ENCODE data around the gene NLRP12. TPM values are rescaled to one million over a fixed set of nuclear protein-coding genes. Genes with fewer than 3 reads are reported as not detected.
"Not testable (repeated sequence)": the region's sequence is repeated elsewhere in the genome, so short reads cannot be mapped to it uniquely, and the experiment has no call there.

The NLRP12 gene
- total and polyA plus RNA-seq, 9 donors: 0.05 to 0.95 (median 0.15) TPM

DNA sequence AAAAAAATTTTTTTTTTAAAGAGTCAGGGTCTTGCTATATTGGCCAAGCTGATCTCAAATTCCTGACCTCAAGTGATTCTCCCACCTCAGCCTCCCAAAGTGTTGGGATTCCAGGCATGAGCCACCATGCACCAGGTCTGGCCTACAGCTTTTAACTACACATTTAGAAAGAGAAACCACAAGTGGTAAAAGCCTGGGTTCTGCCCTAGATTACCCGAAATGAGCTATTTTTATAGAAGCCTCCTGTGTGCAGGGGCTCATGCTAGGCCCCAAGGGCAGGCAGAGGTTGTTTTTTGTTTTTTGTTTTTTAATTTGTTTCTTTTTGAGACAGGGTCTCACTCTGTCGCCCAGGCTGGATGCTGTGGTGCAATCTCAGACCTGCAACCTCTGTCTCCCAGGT, 29.6 kb upstream of the NLRP12 start:
- Histone ChIP-seq H3K36me3 (no peaks in the 10 kb centered on the region), H3K27me3 (no peaks in the 10 kb centered on the region), H3K27ac (no peak overlapping the region), H3K4me3 (no peak overlapping the region), H3K4me1 (ENCODE audit: insufficient read depth) (no peaks in the 10 kb centered on the region), H3K9me3 (no peaks in the 10 kb centered on the region)
- TF ChIP-seq, protein P1, sequence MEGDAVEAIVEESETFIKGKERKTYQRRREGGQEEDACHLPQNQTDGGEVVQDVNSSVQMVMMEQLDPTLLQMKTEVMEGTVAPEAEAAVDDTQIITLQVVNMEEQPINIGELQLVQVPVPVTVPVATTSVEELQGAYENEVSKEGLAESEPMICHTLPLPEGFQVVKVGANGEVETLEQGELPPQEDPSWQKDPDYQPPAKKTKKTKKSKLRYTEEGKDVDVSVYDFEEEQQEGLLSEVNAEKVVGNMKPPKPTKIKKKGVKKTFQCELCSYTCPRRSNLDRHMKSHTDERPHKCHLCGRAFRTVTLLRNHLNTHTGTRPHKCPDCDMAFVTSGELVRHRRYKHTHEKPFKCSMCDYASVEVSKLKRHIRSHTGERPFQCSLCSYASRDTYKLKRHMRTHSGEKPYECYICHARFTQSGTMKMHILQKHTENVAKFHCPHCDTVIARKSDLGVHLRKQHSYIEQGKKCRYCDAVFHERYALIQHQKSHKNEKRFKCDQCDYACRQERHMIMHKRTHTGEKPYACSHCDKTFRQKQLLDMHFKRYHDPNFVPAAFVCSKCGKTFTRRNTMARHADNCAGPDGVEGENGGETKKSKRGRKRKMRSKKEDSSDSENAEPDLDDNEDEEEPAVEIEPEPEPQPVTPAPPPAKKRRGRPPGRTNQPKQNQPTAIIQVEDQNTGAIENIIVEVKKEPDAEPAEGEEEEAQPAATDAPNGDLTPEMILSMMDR (IDR thresholded peaks at IDR 0.05): no peak
- TF ChIP-seq POLR2A (IDR thresholded peaks at IDR 0.05) (no peak), EP300 (IDR thresholded peaks at IDR 0.05) (no peak)
- WGBS, 3 donors: 77 to 93% (median 79%) methylated on average over 2 of the region's 2 CpGs
- DNase-seq: no peak
- intact Hi-C loops (cut with DNase I): loop anchor here in 1 of 4 donors (5.0 kb wide), 1 partner anchor 174 kb away; no protein-coding TSS in a partner anchor

DNA sequence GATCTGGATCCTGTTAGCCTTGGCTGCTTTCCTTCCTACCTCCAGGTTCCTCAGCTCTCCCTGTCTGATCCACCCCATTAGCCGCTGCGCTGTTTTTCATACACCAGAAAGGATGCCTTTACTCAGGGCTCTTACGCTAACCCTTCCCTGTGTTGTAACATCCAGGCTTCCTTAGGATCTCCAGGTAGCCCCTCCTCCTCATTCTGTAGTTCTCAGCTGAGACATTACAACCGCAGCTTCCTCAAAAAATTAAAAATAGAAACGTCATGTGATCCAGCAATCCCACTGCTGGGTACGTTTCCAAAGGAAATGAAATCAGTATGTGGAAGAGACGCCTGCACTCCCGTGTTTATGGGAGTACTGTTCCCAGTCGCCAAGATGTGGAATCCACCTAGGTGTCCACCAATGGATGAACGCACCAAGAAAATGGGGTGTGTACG, 25.1 kb upstream of the NLRP12 start:
- DNase-seq: no peak
- no peaks in the 10 kb centered on the region for H3K36me3 ChIP-seq
- TF ChIP-seq POLR2A (IDR thresholded peaks at IDR 0.05): no peak
- TF ChIP-seq, protein P1 (IDR thresholded peaks at IDR 0.05): no peak
- TF ChIP-seq EP300 (IDR thresholded peaks at IDR 0.05): no peak
- no peak overlapping the region for H3K27ac ChIP-seq
- H3K9me3 ChIP-seq: no peaks in the 10 kb centered on the region
- no peaks in the 10 kb centered on the region for H3K4me1 ChIP-seq (ENCODE audit: insufficient read depth)
- no peaks in the 10 kb centered on the region for H3K27me3 ChIP-seq
- 43 to 49% (median 43%) methylated on average over 11 of the region's 11 CpGs for WGBS, 3 donors
- intact Hi-C loops (cut with DNase I): loop anchor here in 2 of 4 donors (10.0 kb wide), 2 partner anchors 56 to 176 kb away; partner anchors contain the start of gene CACNG7 (in 1 of the 2)
- no peak overlapping the region for H3K4me3 ChIP-seq

DNA sequence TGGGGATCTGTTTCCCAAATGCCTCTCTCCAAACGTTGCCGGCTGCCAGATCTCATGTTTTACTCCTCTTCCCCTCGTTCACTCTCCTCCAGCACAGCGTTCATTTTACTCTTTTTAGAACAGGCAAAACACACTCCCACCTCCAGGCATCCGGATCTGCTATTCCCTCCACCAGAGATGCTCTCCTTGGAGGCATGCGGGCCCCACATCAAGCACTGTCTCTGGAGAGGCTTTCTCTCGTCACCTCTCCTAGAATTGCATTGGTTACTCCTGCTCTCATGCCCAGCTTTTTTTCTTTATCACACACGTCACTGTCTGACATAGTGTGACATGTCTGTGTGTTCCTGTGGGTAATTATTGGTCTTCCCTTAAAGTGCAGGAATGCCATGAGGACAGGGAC, 23.4 kb upstream of the NLRP12 start:
- DNase-seq: no peak
- WGBS, 3 donors: 19 to 27% (median 25%) methylated on average over 8 of the region's 8 CpGs
- Histone ChIP-seq H3K27ac (no peak overlapping the region), H3K27me3 (no peaks in the 10 kb centered on the region), H3K4me1 (ENCODE audit: insufficient read depth) (no peaks in the 10 kb centered on the region), H3K36me3 (no peaks in the 10 kb centered on the region), H3K9me3 (no peaks in the 10 kb centered on the region), H3K4me3 (no peak overlapping the region)
- TF ChIP-seq EP300 (IDR thresholded peaks at IDR 0.05) (no peak), POLR2A (IDR thresholded peaks at IDR 0.05) (no peak)
- TF ChIP-seq, protein P1 (IDR thresholded peaks at IDR 0.05): no peak
- intact Hi-C loops (cut with DNase I): loop anchor here in 2 of 4 donors (10.0 kb wide), 2 partner anchors 57 to 177 kb away; partner anchors contain the start of gene CACNG7 (in 1 of the 2)

DNA sequence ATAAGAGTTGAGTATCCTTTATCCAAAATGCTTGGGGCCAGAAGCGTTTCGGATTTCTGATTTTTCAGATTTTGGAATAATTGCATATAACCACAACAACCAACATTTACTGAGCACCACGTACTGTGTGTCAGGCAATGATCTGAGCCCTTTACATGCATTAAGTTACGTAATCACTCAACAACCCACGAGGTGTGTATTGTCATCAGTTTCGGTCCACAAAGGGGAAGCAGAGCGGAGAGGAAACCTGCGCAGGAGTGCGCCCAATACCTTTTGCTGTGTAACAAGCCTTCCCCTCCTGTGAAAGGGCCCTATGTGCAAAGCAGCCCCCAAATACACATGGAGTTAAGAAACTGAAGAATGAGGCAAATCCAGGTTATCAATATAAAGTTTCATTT, 20.7 kb upstream of the NLRP12 start:
- Histone ChIP-seq H3K4me3 (no peak overlapping the region), H3K9me3 (no peaks in the 10 kb centered on the region), H3K27me3 (no peaks in the 10 kb centered on the region), H3K36me3 (no peaks in the 10 kb centered on the region), H3K4me1 (ENCODE audit: insufficient read depth) (no peaks in the 10 kb centered on the region), H3K27ac (no peak overlapping the region)
- intact Hi-C loops (cut with DNase I): loop anchor here in 3 of 4 donors (5.0 to 10.0 kb wide), 3 partner anchors 60 to 182 kb away; partner anchors contain the start of gene CACNG7 (in 1 of the 3)
- no peak for DNase-seq
- WGBS, 3 donors: 82 to 88% (median 84%) methylated on average over 9 of the region's 9 CpGs
- TF ChIP-seq EP300 (IDR thresholded peaks at IDR 0.05): no peak
- TF ChIP-seq POLR2A (IDR thresholded peaks at IDR 0.05): no peak
- TF ChIP-seq, protein P1 (IDR thresholded peaks at IDR 0.05): no peak

DNA sequence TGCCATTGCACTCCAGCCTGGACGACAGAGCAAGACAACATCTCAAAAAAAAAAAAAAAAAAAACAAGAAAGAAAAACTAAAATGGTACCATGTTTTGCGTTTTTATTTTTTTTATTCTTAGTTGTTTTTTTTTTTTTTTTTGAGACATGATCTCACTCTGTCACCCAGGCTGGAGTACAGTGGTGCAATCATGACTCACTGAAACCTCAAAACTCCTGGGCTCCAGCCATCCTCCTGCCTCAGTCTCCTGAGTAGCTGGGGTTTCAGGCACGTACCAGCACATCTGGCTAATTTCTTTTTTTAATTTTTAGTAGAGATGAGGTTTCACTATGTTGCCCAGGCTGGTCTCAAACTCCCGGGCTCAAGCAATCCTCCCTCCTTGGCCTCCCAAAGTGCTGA, 16.8 kb upstream of the NLRP12 start:
- not testable (repeated sequence) for H3K4me1 ChIP-seq (ENCODE audit: insufficient read depth); H3K27me3 ChIP-seq; DNase-seq; H3K4me3 ChIP-seq; H3K27ac ChIP-seq; H3K36me3 ChIP-seq; H3K9me3 ChIP-seq
- 60 to 68% (median 63%) methylated on average over 4 of the region's 4 CpGs for WGBS, 3 donors
- intact Hi-C loops (cut with DNase I): loop anchor here in 3 of 4 donors (5.0 to 10.0 kb wide), 3 partner anchors 64 to 186 kb away; partner anchors contain the start of gene CACNG7 (in 1 of the 3)

DNA sequence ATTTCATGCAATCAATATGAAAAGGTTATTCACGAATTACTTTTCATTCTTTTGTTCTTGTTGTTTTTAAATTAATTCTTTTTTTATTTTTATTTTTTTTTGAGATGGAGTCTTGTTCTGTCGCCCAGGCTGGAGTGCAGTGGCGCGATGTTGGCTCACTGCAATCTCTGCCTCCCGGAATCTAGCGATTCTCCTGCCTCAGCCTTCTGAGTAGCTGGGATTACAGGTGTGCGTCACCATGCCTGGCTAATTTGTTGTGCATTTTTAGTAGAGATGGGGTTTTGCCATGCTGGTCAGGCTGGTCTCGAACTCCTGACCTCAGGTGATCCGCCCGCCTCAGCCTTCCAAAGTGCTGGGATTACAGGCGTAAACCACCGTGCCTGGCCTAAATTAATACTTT, 16.1 kb upstream of the NLRP12 start:
- not testable (repeated sequence) for H3K27me3 ChIP-seq; H3K4me1 ChIP-seq (ENCODE audit: insufficient read depth); H3K27ac ChIP-seq; H3K4me3 ChIP-seq; H3K9me3 ChIP-seq; DNase-seq; H3K36me3 ChIP-seq
- WGBS, 3 donors: 85 to 88% (median 87%) methylated on average over 12 of the region's 12 CpGs
- intact Hi-C loops (cut with DNase I): loop anchor here in 3 of 4 donors (5.0 to 10.0 kb wide), 3 partner anchors 65 to 187 kb away; partner anchors contain the start of gene CACNG7 (in 1 of the 3)

DNA sequence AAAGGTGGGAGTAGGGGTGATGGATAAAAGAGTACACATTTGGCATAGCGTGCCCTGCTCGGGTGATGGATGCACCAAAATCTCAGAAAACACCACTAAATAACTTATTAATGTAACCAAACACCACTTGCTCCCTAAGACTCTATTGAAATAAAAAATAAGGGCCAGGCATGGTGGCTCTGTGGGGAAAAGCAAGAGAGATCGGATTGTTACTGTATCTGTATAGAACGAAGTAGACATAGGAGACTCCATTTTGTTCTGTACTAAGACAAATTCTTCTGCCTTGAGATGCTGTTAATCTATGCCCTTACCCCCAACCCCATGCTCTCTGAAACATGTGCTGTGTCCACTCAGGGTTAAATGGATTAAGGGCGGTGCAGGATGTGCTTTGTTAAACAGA, 14.3 kb upstream of the NLRP12 start:
- H3K4me1 ChIP-seq (ENCODE audit: insufficient read depth); H3K27ac ChIP-seq; H3K27me3 ChIP-seq; H3K4me3 ChIP-seq; DNase-seq; H3K36me3 ChIP-seq; intact Hi-C loops (cut with DNase I); H3K9me3 ChIP-seq: not testable (repeated sequence)
- 63 to 72% (median 63%) methylated on average over 5 of the region's 5 CpGs for WGBS, 3 donors

DNA sequence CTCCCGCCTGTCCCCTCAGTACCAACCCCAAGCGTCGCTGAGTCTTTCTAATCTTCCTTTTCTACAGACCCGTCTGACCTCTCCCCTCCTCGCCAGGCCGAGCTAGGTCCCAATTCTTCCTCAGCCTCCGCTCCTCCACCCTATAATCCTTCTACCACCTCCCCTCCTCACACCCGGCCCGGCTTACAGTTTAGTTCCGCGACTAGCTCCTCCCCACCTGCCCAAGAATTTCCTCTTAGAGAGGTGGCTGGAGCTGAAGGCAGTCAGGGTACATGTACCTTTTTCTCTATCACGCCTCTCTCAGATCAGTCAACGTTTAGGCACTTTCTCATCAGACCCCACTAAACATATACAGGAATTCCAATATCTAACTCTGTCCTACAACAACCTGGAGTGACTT, 8.7 kb upstream of the NLRP12 start:
- intact Hi-C loops (cut with DNase I): not testable (repeated sequence)
- WGBS, 3 donors: 11 to 27% (median 16%) methylated on average over 9 to 13 of the region's 13 CpGs

More for the DNA sequence above, 8.7 kb upstream of the NLRP12 start:
- not testable (repeated sequence) for H3K27me3 ChIP-seq; H3K4me1 ChIP-seq (ENCODE audit: insufficient read depth); H3K9me3 ChIP-seq; H3K4me3 ChIP-seq; H3K27ac ChIP-seq; DNase-seq; H3K36me3 ChIP-seq

Data from ovary (tissue), 9 donors.